Fibroblast of mammary gland (primary cell): ENCODE data around the gene PTPRN2.
"Not testable (repeated sequence)": the region's sequence is repeated elsewhere in the genome, so short reads cannot be mapped to it uniquely, and the experiment has no call there.

Experiments
- DNase-seq: peaks from one replicate; pipeline ENCODE4 v3.0.0-alpha.2; 2010; ENCODE audit warnings: low read depth
- H3K4me3 ChIP-seq: 2 replicates; pipeline ENCODE4 v1.5.1; 2011; ENCODE audit warnings: low read depth, mild to moderate bottlenecking, low read length, moderate library complexity; ENCODE audit not compliant: control insufficient read depth
- TF ChIP-seq, protein P1 (sequence below): conservative IDR thresholded peaks from 2 replicates; pipeline ENCODE4 v1.5.1; 2011; ENCODE audit warnings: low read depth, low read length, inconsistent platforms; ENCODE audit not compliant: control insufficient read depth, insufficient read depth

The PTPRN2 gene

DNA sequence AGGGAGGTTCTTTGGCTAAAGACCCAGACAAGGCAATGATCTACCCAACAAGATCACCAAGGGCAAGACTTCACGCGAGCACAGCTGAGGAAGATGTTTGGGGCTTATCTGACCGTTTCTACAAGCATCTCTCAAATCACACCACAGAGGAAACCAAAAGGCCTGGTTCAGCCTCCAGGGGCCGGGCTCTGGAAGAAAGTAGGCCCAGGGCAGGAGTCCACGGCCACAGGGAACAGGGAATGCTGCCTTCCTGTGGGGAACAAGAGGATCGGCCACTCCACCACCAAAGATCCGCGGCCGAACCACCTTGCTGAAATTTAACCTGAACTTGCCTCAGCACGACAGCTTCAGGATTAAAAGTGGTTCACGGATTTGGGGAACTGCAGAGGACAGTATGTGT is 332.5 kb downstream of the PTPRN2 start:
- TF ChIP-seq, protein P1, sequence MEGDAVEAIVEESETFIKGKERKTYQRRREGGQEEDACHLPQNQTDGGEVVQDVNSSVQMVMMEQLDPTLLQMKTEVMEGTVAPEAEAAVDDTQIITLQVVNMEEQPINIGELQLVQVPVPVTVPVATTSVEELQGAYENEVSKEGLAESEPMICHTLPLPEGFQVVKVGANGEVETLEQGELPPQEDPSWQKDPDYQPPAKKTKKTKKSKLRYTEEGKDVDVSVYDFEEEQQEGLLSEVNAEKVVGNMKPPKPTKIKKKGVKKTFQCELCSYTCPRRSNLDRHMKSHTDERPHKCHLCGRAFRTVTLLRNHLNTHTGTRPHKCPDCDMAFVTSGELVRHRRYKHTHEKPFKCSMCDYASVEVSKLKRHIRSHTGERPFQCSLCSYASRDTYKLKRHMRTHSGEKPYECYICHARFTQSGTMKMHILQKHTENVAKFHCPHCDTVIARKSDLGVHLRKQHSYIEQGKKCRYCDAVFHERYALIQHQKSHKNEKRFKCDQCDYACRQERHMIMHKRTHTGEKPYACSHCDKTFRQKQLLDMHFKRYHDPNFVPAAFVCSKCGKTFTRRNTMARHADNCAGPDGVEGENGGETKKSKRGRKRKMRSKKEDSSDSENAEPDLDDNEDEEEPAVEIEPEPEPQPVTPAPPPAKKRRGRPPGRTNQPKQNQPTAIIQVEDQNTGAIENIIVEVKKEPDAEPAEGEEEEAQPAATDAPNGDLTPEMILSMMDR = no peak
- DNase-seq = no peak
- H3K4me3 ChIP-seq = no peak overlapping the region

GRCh38 chr7:158253670-158254045 is 334.0 kb downstream of the PTPRN2 start:
- not testable (repeated sequence) for H3K4me3 ChIP-seq, DNase-seq

DNA sequence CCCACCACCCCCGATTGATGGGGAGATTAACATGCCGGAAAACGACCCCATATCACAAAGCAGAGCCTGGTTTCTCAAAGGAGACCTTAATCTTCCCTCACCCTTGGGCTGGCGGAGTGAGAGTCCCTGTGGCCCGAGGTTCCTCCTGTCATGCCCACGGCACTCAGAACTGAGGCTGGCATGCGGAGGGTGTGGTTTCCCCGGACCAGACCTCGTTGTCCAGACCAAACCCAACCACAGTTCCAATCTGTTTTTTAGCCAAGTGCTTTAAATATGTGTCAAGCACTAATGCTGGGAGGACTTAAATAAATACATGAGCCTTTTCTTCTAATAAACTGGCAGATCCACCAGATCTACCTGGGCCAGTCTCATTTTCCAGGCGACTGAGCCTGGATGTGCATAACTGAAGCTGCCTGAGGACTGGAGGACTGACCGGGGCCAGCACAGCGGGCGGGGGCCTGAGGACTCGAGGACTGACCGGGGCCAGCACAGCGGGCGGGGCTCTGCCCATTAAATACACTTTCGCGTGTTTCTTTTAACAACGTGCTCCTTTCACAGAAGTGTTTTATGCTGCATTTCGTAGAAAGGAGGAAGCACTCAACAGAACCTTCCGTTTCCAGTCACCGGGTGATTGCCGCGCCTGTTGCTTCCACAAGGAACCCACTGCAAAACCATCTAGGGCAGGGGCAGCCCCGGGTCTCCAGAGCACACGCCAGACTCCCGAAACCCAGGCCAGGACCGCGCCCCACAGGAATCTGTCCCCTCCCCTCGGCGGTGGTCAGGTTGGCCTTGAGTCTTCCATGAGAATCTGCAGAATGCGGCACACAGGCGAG is 334.6 kb downstream of the PTPRN2 start:
- TF ChIP-seq, protein P1 = no peak
- DNase-seq = no peak
- H3K4me3 ChIP-seq = no peak overlapping the region

DNA sequence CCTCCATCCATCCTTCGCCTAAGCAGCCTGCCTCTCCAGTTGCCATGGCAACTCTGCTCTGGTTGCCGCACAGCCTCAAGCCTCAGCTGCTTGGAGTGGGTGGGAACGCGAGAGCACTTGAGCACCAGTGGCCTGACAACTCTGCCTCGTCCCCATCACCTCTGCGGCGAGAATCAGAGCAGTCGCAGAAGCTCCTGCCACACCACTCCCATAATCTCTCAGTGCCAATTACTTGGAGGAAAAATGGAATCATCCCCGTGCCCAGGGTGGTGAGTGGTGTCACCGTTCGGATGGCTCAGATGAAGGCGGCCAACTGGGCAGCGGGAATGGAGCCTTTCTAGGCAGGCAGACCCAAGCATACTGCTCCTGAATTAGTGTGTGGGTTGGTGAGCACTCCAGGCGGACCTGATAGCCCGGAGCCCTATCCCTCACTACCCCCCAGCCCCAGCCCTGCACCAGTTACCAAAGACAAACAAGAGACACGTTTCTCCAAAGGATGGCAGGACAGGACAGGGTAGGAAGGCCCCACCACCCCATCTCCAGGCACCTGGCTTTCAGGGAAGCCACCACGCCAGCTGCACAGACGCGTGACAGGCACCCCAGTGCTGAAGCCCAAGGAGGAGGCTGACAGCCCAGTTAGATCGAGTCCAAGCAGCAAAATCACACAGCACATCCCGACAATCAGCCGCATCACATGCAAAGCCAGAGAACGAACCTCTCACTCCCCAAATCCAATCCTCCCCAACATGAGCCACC is 335.4 kb downstream of the PTPRN2 start:
- no peak overlapping the region for H3K4me3 ChIP-seq
- no peak for DNase-seq
- TF ChIP-seq, protein P1 = no peak

- TF ChIP-seq, protein P1 = no peak
- no peak for DNase-seq
- H3K4me3 ChIP-seq = no peak overlapping the region
Observed at GRCh38 chr7:158251061-158251965, 336.3 kb downstream of the PTPRN2 start.

DNA sequence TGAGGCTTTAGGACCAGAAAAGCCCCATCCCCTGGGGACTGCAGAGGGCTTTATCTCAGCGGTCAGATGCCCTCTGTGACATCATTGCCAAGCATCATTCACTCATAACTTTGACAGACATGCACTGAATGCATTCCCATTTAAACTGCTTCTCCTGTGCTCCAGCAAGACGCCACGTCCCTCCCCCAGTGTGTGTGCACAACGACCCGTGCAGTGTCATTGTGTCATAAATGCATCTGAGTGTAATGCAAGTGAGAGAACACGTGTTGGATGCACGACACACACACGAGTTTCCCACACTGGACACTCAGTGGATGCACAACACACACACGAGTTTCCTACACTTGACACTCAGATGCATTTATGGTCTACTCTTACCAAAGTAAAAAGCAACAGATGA is 337.9 kb downstream of the PTPRN2 start:
- TF ChIP-seq, protein P1 = no peak
- H3K4me3 ChIP-seq = no peak overlapping the region
- no peak for DNase-seq
